Liver (tissue), 9 donors: ENCODE data around the gene VNN1. TPM values are rescaled to one million over a fixed set of nuclear protein-coding genes. Genes with fewer than 3 reads are reported as not detected.

Experiments used
- DNase-seq: peaks from one replicate; pipeline ENCODE4 v3.0.0-alpha.2; 2017; ENCODE audit warnings: low spot score
- H3K27ac ChIP-seq, 2 donors: one replicate each; pipeline ENCODE4 v1.7.0; 2013; ENCODE audit warnings: inconsistent platforms in 2 of 2, low read length in 2 of 2, control low read depth in 1 of 2, low read depth in 1 of 2, mild to moderate bottlenecking in 1 of 2
- H3K27me3 ChIP-seq, 4 donors: one replicate each; pipeline versions ENCODE4 v1.6.1 to v1.7.0; 2013; ENCODE audit warnings: low read length in 3 of 4, inconsistent platforms in 1 of 4, mild to moderate bottlenecking in 1 of 4, moderate library complexity in 1 of 4; ENCODE audit not compliant: control insufficient read depth in 4 of 4, insufficient read depth in 4 of 4
- H3K36me3 ChIP-seq, 4 donors: one replicate each; pipeline versions ENCODE4 v1.6.1 to v1.7.0; 2013; ENCODE audit warnings: low read length in 3 of 4, mild to moderate bottlenecking in 3 of 4, low read depth in 1 of 4, moderate library complexity in 1 of 4; ENCODE audit not compliant: control insufficient read depth in 4 of 4, insufficient read depth in 3 of 4
- H3K4me1 ChIP-seq, 4 donors: one replicate each; pipeline versions ENCODE4 v1.6.1 to v1.7.0; 2013; ENCODE audit warnings: low read length in 3 of 4, mild to moderate bottlenecking in 3 of 4, moderate library complexity in 1 of 4; ENCODE audit not compliant: control insufficient read depth in 4 of 4, insufficient read depth in 4 of 4
- H3K4me3 ChIP-seq, 3 donors: one replicate each; pipeline versions ENCODE4 v1.6.1 to v1.7.0; 2013; ENCODE audit warnings: low read length in 3 of 3, control low read depth in 1 of 3, low read depth in 1 of 3, mild to moderate bottlenecking in 1 of 3
- H3K9ac ChIP-seq, 2 donors: one replicate each; pipeline ENCODE4 v1.7.0; 2013; ENCODE audit warnings: low read length in 2 of 2, mild to moderate bottlenecking in 2 of 2, moderate library complexity in 2 of 2, control low read depth in 1 of 2, low read depth in 1 of 2
- H3K9me3 ChIP-seq, 4 donors: one replicate each; pipeline versions ENCODE4 v1.6.1 to v1.7.0; 2013; ENCODE audit warnings: low read length in 3 of 4; ENCODE audit not compliant: control insufficient read depth in 4 of 4
- ATF3 ChIP-seq: IDR thresholded peaks from 2 replicates; pipeline ENCODE4 v1.6.1; 2016; ENCODE audit warnings: antibody characterized with exemption
- CTCF ChIP-seq: fragments of 150-350 bp; IDR thresholded peaks from 2 replicates; pipeline ENCODE4 v1.5.1; 2017; ENCODE audit warnings: improper control_type of control experiment, low read depth, low read length; ENCODE audit not compliant: missing input control
- EGR1 ChIP-seq, 2 donors: IDR thresholded peaks; 2 replicates each; pipeline ENCODE4 v1.6.1; 2016 to 2018; ENCODE audit warnings: antibody characterized with exemption in 2 of 2, low read depth in 2 of 2
- FOXA1 ChIP-seq: IDR thresholded peaks from 2 replicates; pipeline ENCODE4 v1.6.1; 2016; ENCODE audit warnings: antibody characterized with exemption
- FOXA2 ChIP-seq: IDR thresholded peaks from 2 replicates; pipeline ENCODE4 v1.6.1; 2016; ENCODE audit warnings: antibody characterized with exemption
- GABPA ChIP-seq, 2 donors: IDR thresholded peaks in 1 of 2; conservative IDR thresholded peaks in 1 of 2; 2 replicates each; pipeline ENCODE4 v1.6.1; 2016; ENCODE audit warnings: antibody characterized with exemption in 2 of 2, mild to moderate bottlenecking in 1 of 2, moderate library complexity in 1 of 2
- HNF4A ChIP-seq, 2 donors: conservative IDR thresholded peaks; 2 replicates each; pipeline ENCODE4 v1.6.1; 2016; ENCODE audit warnings: antibody characterized with exemption in 2 of 2, mild to moderate bottlenecking in 2 of 2
- HNF4G ChIP-seq: IDR thresholded peaks from 2 replicates; pipeline ENCODE4 v1.6.1; 2016; ENCODE audit warnings: antibody characterized with exemption
- JUND ChIP-seq, 2 donors: IDR thresholded peaks; 2 replicates each; pipeline ENCODE4 v1.6.1; 2016; ENCODE audit warnings: antibody characterized with exemption in 2 of 2
- MAX ChIP-seq: IDR thresholded peaks from 2 replicates; pipeline ENCODE4 v1.6.1; 2016; ENCODE audit warnings: antibody characterized with exemption
- NR2F2 ChIP-seq: IDR thresholded peaks from 2 replicates; pipeline ENCODE4 v1.6.1; 2016; ENCODE audit warnings: antibody characterized with exemption
- RAD21 ChIP-seq, 2 donors: IDR thresholded peaks; 2 replicates each; pipeline ENCODE4 v1.6.1; 2016; ENCODE audit warnings: antibody characterized with exemption in 2 of 2, mild to moderate bottlenecking in 2 of 2
- REST ChIP-seq: IDR thresholded peaks from 2 replicates; pipeline ENCODE4 v1.6.1; 2016; ENCODE audit warnings: antibody characterized with exemption, mild to moderate bottlenecking
- RXRA ChIP-seq, 2 donors: IDR thresholded peaks; 2 replicates each; pipeline ENCODE4 v1.6.1; 2017 to 2018; ENCODE audit warnings: antibody characterized with exemption in 2 of 2, mild to moderate bottlenecking in 1 of 2
- SP1 ChIP-seq: IDR thresholded peaks from 2 replicates; pipeline ENCODE4 v1.6.1; 2018; ENCODE audit warnings: antibody characterized with exemption, mild to moderate bottlenecking
- TAF1 ChIP-seq: conservative IDR thresholded peaks from 2 replicates; pipeline ENCODE4 v1.6.1; 2016; ENCODE audit warnings: antibody characterized with exemption, mild to moderate bottlenecking
- YY1 ChIP-seq: IDR thresholded peaks from 2 replicates; pipeline ENCODE4 v1.6.1; 2016; ENCODE audit warnings: antibody characterized with exemption, mild to moderate bottlenecking
- ZBTB33 ChIP-seq: IDR thresholded peaks from 2 replicates; pipeline ENCODE4 v1.6.1; 2016; ENCODE audit warnings: antibody characterized with exemption
- WGBS: extraction: QIAGEN DNeasy Blood & Tissue Kit; methylation state at CpG from one replicate; pipeline ENCODE4 v1.1.7; 2013; 5-methylcytosine and 5-hydroxymethylcytosine counted together
- polyA plus RNA-seq, 2 donors: library from polyadenylated mRNA; stranded (reverse) in 1 of 2; unstranded in 1 of 2; fragments of 200-250 nt in 1 of 2; fragments of >200 nt in 1 of 2; fragmentation: Nextera tagmentation in 1 of 2; extraction: Ambion mirVana in 1 of 2; gene quantifications; one replicate each; pipeline versions ENCODE4 v1.2.1 to v1.2.3, GENCODE V29; 2013 to 2015
- total RNA-seq, 2 donors: library from RNA; depleted of rRNA; stranded (reverse); fragments of >200 nt; gene quantifications; one replicate each; pipeline ENCODE4 v1.2.3, GENCODE V29; 2014
- donor health status: healthy.
- donor health status: healthy.
- donor health status: healthy.
- donor health status: healthy.
- donor health status: healthy.

The VNN1 gene
- total and polyA plus RNA-seq, 4 donors: 2.7 to 132 (median 58.8) TPM

GRCh38 chr6:132725947-132726607, 12.2 kb upstream of the VNN1 start:
- no peak overlapping the region for H3K27ac ChIP-seq
- WGBS: 80% methylated on average over 6 of the region's 6 CpGs
- peaks cover 0 to 8% (median 4%) of the 10 kb centered on the region in 4 donors for H3K4me1 ChIP-seq
- DNase-seq: no peak
- no peak overlapping the region for H3K4me3 ChIP-seq
- H3K36me3 ChIP-seq: peaks cover 1 to 42% (median 25%) of the 10 kb centered on the region in 4 donors
- no peaks in the 10 kb centered on the region for H3K9me3 ChIP-seq
- TF ChIP-seq CTCF: no peak
- no peak for TF ChIP-seq NR2F2
- no peak for TF ChIP-seq REST
- TF ChIP-seq HNF4G: no peak
- TF ChIP-seq RAD21 (IDR thresholded peaks at IDR 0.05): no peak
- TF ChIP-seq GABPA (IDR thresholded peaks at IDR 0.05 in 1 of 2, conservative IDR thresholded peaks at IDR 0.05 in 1 of 2): no peak
- TF ChIP-seq EGR1 (IDR thresholded peaks at IDR 0.05; ENCODE audit: low read depth in 2 of 2): no peak
- no peak for TF ChIP-seq SP1
- no peak for TF ChIP-seq FOXA2
- TF ChIP-seq TAF1: no peak
- no peak for TF ChIP-seq ZBTB33
- TF ChIP-seq MAX: no peak
- no peak for TF ChIP-seq HNF4A (conservative IDR thresholded peaks at IDR 0.05)
- TF ChIP-seq YY1: no peak
- TF ChIP-seq FOXA1: no peak
- no peak for TF ChIP-seq RXRA (IDR thresholded peaks at IDR 0.05)
- no peak for TF ChIP-seq JUND (IDR thresholded peaks at IDR 0.05)
- no peak for TF ChIP-seq ATF3
- H3K9ac ChIP-seq: no peak overlapping the region
- H3K27me3 ChIP-seq: no peaks in the 10 kb centered on the region
